GM19397 (cell line): ENCODE results near the gene CCR5AS.

Source experiments
- ATAC-seq: cut with Tn5 transposase; IDR thresholded peaks from one replicate; pipeline ENCODE4 v1.9.1; 2021; ENCODE audit warnings: mild to moderate bottlenecking, moderate library complexity; ENCODE audit not compliant: unreplicated experiment

Gene CCR5AS

DNA sequence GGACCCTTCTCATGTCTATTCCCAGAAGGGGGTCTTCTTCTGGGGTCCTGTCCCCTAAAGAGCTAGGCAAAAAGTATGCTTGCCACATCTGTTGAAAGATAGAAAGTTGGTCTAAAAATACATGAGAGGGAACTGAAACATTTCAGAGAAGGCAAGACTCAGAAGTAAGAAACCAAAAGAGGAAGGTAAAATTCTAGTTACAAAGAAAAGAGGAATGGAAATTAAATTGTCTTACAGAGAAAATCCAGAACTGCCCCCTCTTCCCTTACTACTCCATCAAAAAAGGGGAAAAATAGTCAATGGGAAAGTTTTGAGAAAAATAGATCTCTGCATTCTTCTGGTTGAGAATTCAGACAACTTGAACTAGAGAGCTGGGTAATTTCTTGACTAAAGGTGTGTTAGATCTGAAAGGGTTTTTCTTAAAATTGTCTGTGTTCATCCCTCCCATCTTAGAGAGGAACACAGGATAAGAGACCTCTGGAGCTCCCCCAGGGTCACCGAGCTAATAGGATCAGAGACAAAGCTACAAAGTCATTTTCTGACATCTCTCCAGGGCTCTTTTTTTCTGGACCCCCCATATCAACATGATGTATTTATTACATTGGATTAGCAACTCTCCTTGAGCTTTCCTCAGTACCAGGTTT is 85.3 kb downstream of the CCR5AS start:
- ATAC-seq, result no peak

DNA sequence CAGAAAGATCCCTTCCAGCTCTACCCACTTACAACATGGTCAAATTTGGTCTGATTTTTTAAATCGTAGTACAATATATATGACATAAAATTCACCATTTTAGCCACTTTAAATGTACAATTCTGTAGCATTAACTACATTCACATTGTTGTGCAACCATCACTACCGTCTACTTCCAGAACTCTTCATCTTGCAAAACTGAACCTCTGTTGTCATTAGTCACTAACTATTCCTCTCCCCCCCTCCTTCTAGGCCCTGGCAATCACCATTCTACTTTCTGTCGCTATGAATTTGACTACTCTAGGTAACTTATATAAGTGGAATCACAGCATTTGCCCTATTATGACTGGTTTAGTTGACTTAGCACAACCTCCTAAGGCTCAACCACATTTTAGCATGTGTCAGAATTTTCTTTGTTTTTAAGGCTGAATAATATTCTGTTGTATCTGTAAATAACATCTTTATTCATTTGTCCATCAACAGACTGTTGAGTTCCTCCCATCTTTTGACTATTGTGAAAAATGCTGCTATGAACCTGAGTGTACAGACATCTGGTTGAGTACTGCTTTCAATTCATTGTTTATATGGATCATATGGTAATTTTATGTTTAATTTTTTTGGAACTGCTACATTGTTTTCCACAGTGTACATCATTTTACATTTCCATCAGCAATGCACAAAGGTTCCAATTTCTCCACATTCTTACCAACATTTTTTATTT is 88.5 kb downstream of the CCR5AS start:
- ATAC-seq, result no peak

DNA sequence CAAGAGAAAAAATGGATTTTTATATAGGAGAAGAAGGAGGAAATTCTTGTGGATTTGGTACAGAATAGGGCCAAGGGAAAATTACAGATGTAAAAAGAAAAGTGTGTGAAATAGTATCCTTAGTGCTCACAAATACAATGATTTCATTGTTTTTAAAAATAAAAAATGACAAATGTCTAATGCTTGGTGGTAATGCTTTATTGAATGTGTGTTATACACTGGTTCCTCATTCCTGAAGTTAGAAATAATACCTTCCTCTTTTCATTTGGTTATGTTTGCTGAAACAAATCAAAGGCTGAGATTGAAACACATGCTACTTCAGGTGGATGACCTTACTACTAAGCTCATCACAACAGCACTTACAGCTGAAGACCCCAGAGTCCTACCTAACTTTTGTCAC is 90.7 kb downstream of the CCR5AS start:
- no peak for ATAC-seq

DNA sequence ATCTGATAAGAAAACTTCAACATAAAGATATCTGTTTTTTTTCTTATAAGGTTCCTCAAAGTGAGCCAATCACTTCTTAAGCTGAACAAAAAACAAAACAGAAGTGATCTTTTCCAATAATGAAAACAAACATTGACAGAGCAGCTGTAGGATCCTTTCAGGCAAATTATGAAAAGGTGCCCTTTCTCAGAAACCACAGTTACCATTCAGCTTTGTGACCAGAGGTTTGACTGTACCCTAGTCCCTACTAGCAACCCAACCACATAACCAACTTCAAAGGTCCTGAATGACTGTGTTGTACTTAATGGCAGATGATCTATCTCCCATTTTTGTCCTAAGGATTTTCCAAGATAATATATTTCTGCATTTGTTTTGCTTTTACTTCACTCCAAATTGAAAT is 92.3 kb downstream of the CCR5AS start:
- no peak for ATAC-seq
